H9 (cell line): ENCODE data around the gene SPRN. TPM values are rescaled to one million over a fixed set of nuclear protein-coding genes. Genes with fewer than 3 reads are reported as not detected.

ENCODE experiments used
- DNase-seq: peaks from one replicate; pipeline ENCODE4 v3.0.0-alpha.2; 2017
- H2AFZ ChIP-seq: one replicate; pipeline ENCODE4 v1.6.1; 2013; ENCODE audit warnings: mild to moderate bottlenecking, low read length, control low read depth, moderate library complexity
- H2AK5ac ChIP-seq: 2 replicates; pipeline ENCODE4 v1.6.1; 2013; ENCODE audit warnings: low read length, control low read depth, mixed read lengths; ENCODE audit not compliant: insufficient read length
- H2BK120ac ChIP-seq: one replicate; pipeline ENCODE4 v1.6.1; 2013; ENCODE audit warnings: low read depth, mild to moderate bottlenecking, low read length, control low read depth, inconsistent platforms; ENCODE audit not compliant: poor library complexity, severe bottlenecking
- H2BK12ac ChIP-seq: 2 replicates; pipeline ENCODE4 v1.6.1; 2013; ENCODE audit warnings: low read length, control low read depth, mixed read lengths, low read depth; ENCODE audit not compliant: insufficient read length
- H2BK15ac ChIP-seq: 2 replicates; pipeline ENCODE4 v1.6.1; 2013; ENCODE audit warnings: low read depth, low read length, control low read depth
- H2BK20ac ChIP-seq: one replicate; pipeline ENCODE4 v1.6.1; 2013; ENCODE audit warnings: low read depth, mild to moderate bottlenecking, low read length, control low read depth, inconsistent platforms; ENCODE audit not compliant: poor library complexity, severe bottlenecking
- H2BK5ac ChIP-seq: 2 replicates; pipeline ENCODE4 v1.6.1; 2013; ENCODE audit warnings: low read length, control low read depth, mixed read lengths; ENCODE audit not compliant: insufficient read length
- H3K14ac ChIP-seq: 2 replicates; pipeline ENCODE4 v1.6.1; 2013; ENCODE audit warnings: low read length, control low read depth; ENCODE audit not compliant: insufficient read depth
- H3K18ac ChIP-seq: 2 replicates; pipeline ENCODE4 v1.6.1; 2013; ENCODE audit warnings: low read depth, mild to moderate bottlenecking, mixed read lengths, low read length, control low read depth; ENCODE audit not compliant: insufficient read length
- H3K23ac ChIP-seq: 2 replicates; pipeline ENCODE4 v1.6.1; 2013; ENCODE audit warnings: low read length, control low read depth, mixed read lengths, low read depth; ENCODE audit not compliant: insufficient read length
- H3K23me2 ChIP-seq: 2 replicates; pipeline ENCODE4 v1.6.1; 2013; ENCODE audit warnings: low read depth, mild to moderate bottlenecking, mixed read lengths, low read length, control low read depth; ENCODE audit not compliant: insufficient read length, poor library complexity, severe bottlenecking
- H3K27ac ChIP-seq: 2 replicates; pipeline ENCODE4 v1.5.1; 2013; ENCODE audit warnings: low read length, control low read depth, mixed read lengths, low read depth; ENCODE audit not compliant: insufficient read length
- H3K27me3 ChIP-seq: 2 replicates; pipeline ENCODE4 v1.6.1; 2013; ENCODE audit warnings: low read length, control low read depth, inconsistent platforms; ENCODE audit not compliant: insufficient read depth
- H3K4ac ChIP-seq: 2 replicates; pipeline ENCODE4 v1.6.1; 2013; ENCODE audit warnings: low read depth, mild to moderate bottlenecking, control low read depth, inconsistent platforms, low read length, moderate library complexity
- H3K4me1 ChIP-seq: 2 replicates; pipeline ENCODE4 v1.6.1; 2013; ENCODE audit warnings: low read length, control low read depth, inconsistent platforms; ENCODE audit not compliant: insufficient read depth
- H3K4me2 ChIP-seq: 2 replicates; pipeline ENCODE4 v1.6.1; 2013; ENCODE audit warnings: low read length, control low read depth, mixed read lengths; ENCODE audit not compliant: insufficient read length, insufficient read depth
- H3K56ac ChIP-seq: 2 replicates; pipeline ENCODE4 v1.6.1; 2013; ENCODE audit warnings: low read depth, mild to moderate bottlenecking, mixed read lengths, low read length, control low read depth; ENCODE audit not compliant: insufficient read length
- H3K79me1 ChIP-seq: 2 replicates; pipeline ENCODE4 v1.6.1; 2013; ENCODE audit warnings: low read depth, mild to moderate bottlenecking, moderate library complexity, low read length, control low read depth, inconsistent platforms; ENCODE audit not compliant: insufficient read depth, poor library complexity, severe bottlenecking
- H3K79me2 ChIP-seq: 2 replicates; pipeline ENCODE4 v1.6.1; 2013; ENCODE audit warnings: low read length, control low read depth, inconsistent platforms; ENCODE audit not compliant: insufficient read depth
- H3K9ac ChIP-seq: 2 replicates; pipeline ENCODE4 v1.6.1; 2013; ENCODE audit warnings: low read length, control low read depth, mixed read lengths; ENCODE audit not compliant: insufficient read length; ENCODE audit errors: extremely low read depth
- H3K9me3 ChIP-seq: one replicate; pipeline ENCODE4 v1.6.1; 2013; ENCODE audit warnings: low read depth, low read length, inconsistent platforms; ENCODE audit not compliant: control insufficient read depth
- H3T11ph ChIP-seq: one replicate; pipeline ENCODE4 v1.6.1; 2013; ENCODE audit warnings: mild to moderate bottlenecking, low read length, control low read depth, inconsistent platforms
- H4K20me1 ChIP-seq: one replicate; pipeline ENCODE4 v1.6.1; 2013; ENCODE audit not compliant: control insufficient read depth, insufficient read length, insufficient read depth
- H4K5ac ChIP-seq: 2 replicates; pipeline ENCODE4 v1.6.1; 2013; ENCODE audit warnings: low read depth, mild to moderate bottlenecking, mixed read lengths, low read length, control low read depth; ENCODE audit not compliant: insufficient read length
- H4K8ac ChIP-seq: replicated peaks from 2 replicates; pipeline ENCODE4 v1.6.1; 2013; ENCODE audit warnings: low read length, control low read depth, mixed read lengths, low read depth; ENCODE audit not compliant: insufficient read length
- H4K91ac ChIP-seq: 2 replicates; pipeline ENCODE4 v1.6.1; 2013; ENCODE audit warnings: low read depth, mild to moderate bottlenecking, moderate library complexity, mixed read lengths, low read length, control low read depth; ENCODE audit not compliant: insufficient read length
- H3K27ac Mint-ChIP-seq, 3 experiments: 2 replicates in 2 of 3; 3 replicates in 1 of 3; pipeline ENCODE4 v1.8.0; 2020 to 2021; ENCODE audit warnings: mixed read lengths in 3 of 3, mild to moderate bottlenecking in 1 of 3, moderate library complexity in 1 of 3
- H3K27me3 Mint-ChIP-seq: 2 replicates; pipeline ENCODE4 v1.8.0; 2021; ENCODE audit warnings: low read depth, mild to moderate bottlenecking, moderate library complexity, mixed read lengths
- H3K36me3 Mint-ChIP-seq, 3 experiments: 2 replicates in 2 of 3; 3 replicates in 1 of 3; pipeline ENCODE4 v1.8.0; 2020 to 2021; ENCODE audit warnings: low read depth in 3 of 3, mixed read lengths in 3 of 3; ENCODE audit not compliant: insufficient read depth in 1 of 3
- H3K4me1 Mint-ChIP-seq, 2 experiments: 2 replicates each; pipeline ENCODE4 v1.8.0; 2020; ENCODE audit warnings: mixed read lengths in 2 of 2
- H3K4me3 Mint-ChIP-seq, 2 experiments: 2 replicates in 1 of 2; 3 replicates in 1 of 2; pipeline ENCODE4 v1.8.0; 2020 to 2021; ENCODE audit warnings: mild to moderate bottlenecking in 2 of 2, mixed read lengths in 2 of 2, moderate library complexity in 1 of 2
- H3K9me3 Mint-ChIP-seq, 2 experiments: 2 replicates in 1 of 2; 3 replicates in 1 of 2; pipeline ENCODE4 v1.8.0; 2020; ENCODE audit warnings: mild to moderate bottlenecking in 2 of 2, mixed read lengths in 2 of 2, moderate library complexity in 1 of 2
- WGBS: extraction: QIAGEN DNeasy Blood & Tissue Kit; methylation state at CpG from one replicate; pipeline ENCODE4 v1.1.7; 2013; ENCODE audit warnings: missing lambda C conversion rate, low lambda C conversion rate, mixed read lengths; ENCODE audit not compliant: insufficient read length; ENCODE audit errors: extremely low coverage; 5-methylcytosine and 5-hydroxymethylcytosine counted together
- total RNA-seq: library from RNA; stranded (reverse); gene quantifications from 2 replicates; pipeline ENCODE4 v1.2.1, GENCODE V29; 2021
- TF ChIP-seq, protein P1 (sequence below): fragments of 200-600 bp; sonication (generic); conservative IDR thresholded peaks from 3 replicates; pipeline ENCODE4 v1.8.0; 2021; ENCODE audit warnings: antibody characterized with exemption, mild to moderate bottlenecking

The SPRN gene
- total RNA-seq, 1 experiment from 2014 or later: 0.42 TPM

DNA sequence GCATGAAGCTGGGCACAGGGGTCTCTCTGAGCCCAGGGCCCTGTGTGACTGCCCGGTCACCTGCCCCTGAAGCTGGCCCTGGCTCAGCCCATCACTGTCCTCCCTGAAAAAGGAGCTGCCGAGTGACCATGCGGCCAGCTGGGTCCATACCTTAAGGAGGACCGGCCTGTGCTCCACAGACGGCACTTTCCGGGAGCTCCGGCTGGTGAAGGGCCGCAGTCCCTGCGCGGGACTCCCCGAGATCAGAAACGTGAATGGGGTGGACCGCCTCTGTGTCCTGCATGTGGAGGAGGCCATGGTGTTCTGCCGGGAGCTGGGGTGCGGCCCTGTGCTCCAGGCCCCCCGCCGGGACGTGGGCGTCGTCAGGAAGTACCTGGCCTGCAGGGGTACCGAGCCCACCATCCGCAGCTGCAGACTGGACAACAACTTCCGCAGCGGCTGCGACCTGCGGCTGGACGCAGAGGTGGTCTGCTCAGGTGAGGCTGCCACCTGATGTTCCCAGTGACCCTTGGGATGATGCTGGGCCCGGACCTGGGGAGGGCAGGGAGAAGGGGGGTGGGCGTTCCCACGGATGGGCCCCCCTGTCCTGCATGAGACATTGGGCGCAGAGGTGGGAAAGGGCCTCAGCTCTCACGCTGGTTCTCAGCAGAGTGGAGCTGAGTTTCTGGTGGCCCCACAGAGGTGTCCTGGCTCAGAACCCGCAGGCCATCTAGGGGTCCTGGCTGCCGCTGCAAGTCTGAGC, 32.8 kb upstream of the SPRN start:
- Histone ChIP-seq H4K5ac (no peak overlapping the region), H2BK12ac (no peak overlapping the region), H2BK5ac (no peak overlapping the region), H3K79me2 (no peaks in the 10 kb centered on the region), H3K27ac (no peak overlapping the region), H4K20me1 (no peaks in the 10 kb centered on the region), H3T11ph (no peak overlapping the region), H3K23ac (no peak overlapping the region), H3K79me1 (no peaks in the 10 kb centered on the region), H2BK20ac (no peak overlapping the region), H3K14ac (no peak overlapping the region), H3K18ac (no peak overlapping the region), H3K4me2 (no peak overlapping the region), H3K9me3 (peaks cover 74% of the 10 kb centered on the region), H2AK5ac (no peak overlapping the region), H3K27me3 (no peaks in the 10 kb centered on the region), H3K4ac (no peak overlapping the region), H3K4me1 (no peaks in the 10 kb centered on the region), H4K8ac (no peak overlapping the region), H3K56ac (no peak overlapping the region), H3K23me2 (no peaks in the 10 kb centered on the region), H2AFZ (no peak overlapping the region), H3K9ac (no peak overlapping the region), H4K91ac (no peak overlapping the region), H2BK15ac (no peak overlapping the region), H2BK120ac (no peak overlapping the region)
- Mint-ChIP-seq H3K4me1 (no peaks in the 10 kb centered on the region), H3K27ac (no peak overlapping the region), H3K36me3 (peaks cover 5 to 25% (median 8%) of the 10 kb centered on the region in 3 experiments; a peak in 5 of 7 replicates), H3K9me3 (peaks cover 82 to 91% of the 10 kb centered on the region in 2 experiments), H3K4me3 (no peak overlapping the region), H3K27me3 (peaks cover 6% of the 10 kb centered on the region)
- no CpG with 5 or more reads among the region's 34 CpGs for WGBS
- no peak for DNase-seq
- TF ChIP-seq, protein P1, sequence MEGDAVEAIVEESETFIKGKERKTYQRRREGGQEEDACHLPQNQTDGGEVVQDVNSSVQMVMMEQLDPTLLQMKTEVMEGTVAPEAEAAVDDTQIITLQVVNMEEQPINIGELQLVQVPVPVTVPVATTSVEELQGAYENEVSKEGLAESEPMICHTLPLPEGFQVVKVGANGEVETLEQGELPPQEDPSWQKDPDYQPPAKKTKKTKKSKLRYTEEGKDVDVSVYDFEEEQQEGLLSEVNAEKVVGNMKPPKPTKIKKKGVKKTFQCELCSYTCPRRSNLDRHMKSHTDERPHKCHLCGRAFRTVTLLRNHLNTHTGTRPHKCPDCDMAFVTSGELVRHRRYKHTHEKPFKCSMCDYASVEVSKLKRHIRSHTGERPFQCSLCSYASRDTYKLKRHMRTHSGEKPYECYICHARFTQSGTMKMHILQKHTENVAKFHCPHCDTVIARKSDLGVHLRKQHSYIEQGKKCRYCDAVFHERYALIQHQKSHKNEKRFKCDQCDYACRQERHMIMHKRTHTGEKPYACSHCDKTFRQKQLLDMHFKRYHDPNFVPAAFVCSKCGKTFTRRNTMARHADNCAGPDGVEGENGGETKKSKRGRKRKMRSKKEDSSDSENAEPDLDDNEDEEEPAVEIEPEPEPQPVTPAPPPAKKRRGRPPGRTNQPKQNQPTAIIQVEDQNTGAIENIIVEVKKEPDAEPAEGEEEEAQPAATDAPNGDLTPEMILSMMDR: no peak
